NT2/D1 (cell line): ENCODE data around the gene SRBD1.

Source experiments
- SUZ12 ChIP-seq: IDR thresholded peaks from 2 replicates; pipeline ENCODE4 v1.6.1; 2011; ENCODE audit not compliant: insufficient read length, insufficient read depth; ENCODE audit errors: extremely low read depth
- YY1 ChIP-seq: IDR thresholded peaks from 2 replicates; pipeline ENCODE4 v1.6.1; 2011; ENCODE audit not compliant: insufficient read length, insufficient read depth
- ZNF274 ChIP-seq: IDR thresholded peaks from 2 replicates; pipeline ENCODE4 v1.6.1; 2011; ENCODE audit warnings: mild to moderate bottlenecking, low read depth, low read length

GRCh38 chr2:45649858-45650811, 39.1 kb upstream of the SRBD1 start:
- no peak for TF ChIP-seq YY1
- TF ChIP-seq ZNF274, result no peak
- no peak for TF ChIP-seq SUZ12
